GM18499 (cell line): Measurements from ENCODE around the gene NGFR.

Source experiments
- ATAC-seq: cut with Tn5 transposase; IDR thresholded peaks from one replicate; pipeline ENCODE4 v1.9.1; 2021; ENCODE audit warnings: moderate number of reproducible peaks; ENCODE audit not compliant: insufficient read depth, unreplicated experiment

NGFR gene

GRCh38 chr17:49556223-49556943 lies 61.3 kb downstream of the NGFR start:
- no peak for ATAC-seq

- ATAC-seq, result no peak
Measured at GRCh38 chr17:49557312-49558024, 62.4 kb downstream of the NGFR start.
